Suprapubic skin (tissue), 4 donors: Measurements from ENCODE around the gene ZFP1. TPM values are rescaled to one million over a fixed set of nuclear protein-coding genes. Genes with fewer than 3 reads are reported as not detected.
"Not testable (repeated sequence)": the region's sequence is repeated elsewhere in the genome, so short reads cannot be mapped to it uniquely, and the experiment has no call there.

Experiments used
- DNase-seq, 2 donors: peaks; one replicate each; pipeline ENCODE4 v3.0.0-alpha.2; 2019; ENCODE audit warnings: low spot score in 2 of 2
- H3K27ac ChIP-seq: fragments of 200-600 bp; sonication (generic); one replicate; pipeline ENCODE4 v1.5.1; 2019
- H3K27me3 ChIP-seq: fragments of 200-600 bp; sonication (generic); one replicate; pipeline ENCODE4 v1.5.1; 2019
- H3K36me3 ChIP-seq: fragments of 200-600 bp; sonication (generic); one replicate; pipeline ENCODE4 v1.5.1; 2019
- H3K4me1 ChIP-seq: fragments of 200-600 bp; sonication (generic); one replicate; pipeline ENCODE4 v1.5.1; 2019
- H3K4me3 ChIP-seq: fragments of 200-600 bp; sonication (generic); one replicate; pipeline ENCODE4 v1.5.1; 2019; ENCODE audit warnings: mild to moderate bottlenecking
- H3K9me3 ChIP-seq: fragments of 200-600 bp; sonication (generic); one replicate; pipeline ENCODE4 v1.5.1; 2019
- CTCF ChIP-seq, 2 donors: fragments of 200-600 bp in 1 of 2; fragments of 450-650 bp in 1 of 2; sonication (generic) in 1 of 2; IDR thresholded peaks; one replicate each; pipeline ENCODE4 v1.5.1; 2016 to 2019; ENCODE audit warnings: antibody characterized with exemption in 2 of 2, mild to moderate bottlenecking in 1 of 2, moderate library complexity in 1 of 2
- EP300 ChIP-seq: sonication (generic); formaldehyde crosslinking; IDR thresholded peaks from one replicate; pipeline ENCODE4 v1.6.1; 2017; ENCODE audit warnings: antibody characterized with exemption
- POLR2A ChIP-seq, 2 donors: fragments of 450-650 bp; IDR thresholded peaks; one replicate each; pipeline ENCODE4 v1.6.1; 2017; ENCODE audit warnings: antibody characterized with exemption in 2 of 2, mild to moderate bottlenecking in 2 of 2, moderate library complexity in 2 of 2
- POLR2AphosphoS5 ChIP-seq, 3 donors: sonication (generic); formaldehyde crosslinking; IDR thresholded peaks; one replicate each; pipeline ENCODE4 v1.6.1; 2017; ENCODE audit warnings: antibody characterized with exemption in 3 of 3
- WGBS: methylation state at CpG from one replicate; pipeline ENCODE4 v1.1.5; 2018; 5-methylcytosine and 5-hydroxymethylcytosine counted together
- total RNA-seq, 4 donors: library from RNA; depleted of rRNA; stranded (reverse); fragments of >200 nt; gene quantifications; one replicate each; pipeline ENCODE4 v1.1.0, GENCODE V29; 2016

The ZFP1 gene
- total RNA-seq, 4 donors from 2014 or later = 4.4 to 8.7 (median 6.8) TPM

GRCh38 chr16:75127713-75128415 is 20.5 kb upstream of the ZFP1 start:
- H3K9me3 ChIP-seq = no peaks in the 10 kb centered on the region
- no peaks in the 10 kb centered on the region for H3K4me1 ChIP-seq
- H3K27me3 ChIP-seq = no peaks in the 10 kb centered on the region
- DNase-seq = no peak
- no peaks in the 10 kb centered on the region for H3K36me3 ChIP-seq
- H3K4me3 ChIP-seq = no peak overlapping the region
- H3K27ac ChIP-seq = no peak overlapping the region
- no peak for TF ChIP-seq POLR2A (IDR thresholded peaks at IDR 0.05)
- TF ChIP-seq CTCF (IDR thresholded peaks at IDR 0.05) = no peak
- no peak for TF ChIP-seq EP300
- no peak for TF ChIP-seq POLR2AphosphoS5 (IDR thresholded peaks at IDR 0.05)
- 77% methylated on average over 4 of the region's 4 CpGs for WGBS

- not testable (repeated sequence) for DNase-seq, H3K9me3 ChIP-seq, H3K36me3 ChIP-seq, H3K27ac ChIP-seq, H3K4me3 ChIP-seq, H3K27me3 ChIP-seq, H3K4me1 ChIP-seq
- WGBS = 66% methylated on average over 5 of the region's 5 CpGs
Measured at GRCh38 chr16:75129421-75130149, 18.7 kb upstream of the ZFP1 start.

GRCh38 chr16:75130150-75130771 is 18.1 kb upstream of the ZFP1 start:
- Histone ChIP-seq H3K9me3 (no peaks in the 10 kb centered on the region), H3K4me1 (no peaks in the 10 kb centered on the region), H3K27ac (no peak overlapping the region), H3K4me3 (no peak overlapping the region), H3K27me3 (no peaks in the 10 kb centered on the region), H3K36me3 (no peaks in the 10 kb centered on the region)
- DNase-seq = no peak
- TF ChIP-seq CTCF (IDR thresholded peaks at IDR 0.05) (no peak), POLR2A (IDR thresholded peaks at IDR 0.05) (no peak), EP300 (no peak), POLR2AphosphoS5 (IDR thresholded peaks at IDR 0.05) (no peak)
- 69% methylated on average over 9 of the region's 9 CpGs for WGBS

- WGBS = 78% methylated on average over 7 of the region's 7 CpGs
- no peaks in the 10 kb centered on the region for H3K27me3 ChIP-seq
- no peak overlapping the region for H3K4me3 ChIP-seq
- TF ChIP-seq EP300 (no peak), CTCF (IDR thresholded peaks at IDR 0.05) (no peak)
- H3K36me3 ChIP-seq = no peaks in the 10 kb centered on the region
- no peaks in the 10 kb centered on the region for H3K4me1 ChIP-seq
- H3K9me3 ChIP-seq = no peaks in the 10 kb centered on the region
- no peak overlapping the region for H3K27ac ChIP-seq
- no peak for DNase-seq
Measured at GRCh38 chr16:75131081-75131480, 17.2 kb upstream of the ZFP1 start.

- no peaks in the 10 kb centered on the region for H3K9me3 ChIP-seq
- TF ChIP-seq CTCF (IDR thresholded peaks at IDR 0.05) = no peak
- TF ChIP-seq EP300 = no peak
- TF ChIP-seq POLR2AphosphoS5 (IDR thresholded peaks at IDR 0.05) = no peak
- no peak for TF ChIP-seq POLR2A (IDR thresholded peaks at IDR 0.05)
- WGBS = 77% methylated on average over 8 of the region's 8 CpGs
- H3K27me3 ChIP-seq = no peaks in the 10 kb centered on the region
- H3K4me3 ChIP-seq = no peak overlapping the region
- DNase-seq = no peak
- no peak overlapping the region for H3K27ac ChIP-seq
- H3K36me3 ChIP-seq = no peaks in the 10 kb centered on the region
- H3K4me1 ChIP-seq = no peaks in the 10 kb centered on the region
Measured at GRCh38 chr16:75138233-75138632, 10.1 kb upstream of the ZFP1 start.
